Central memory CD8-positive, alpha-beta T cell (primary cell): ENCODE data around the gene TMEM60.
"Not testable (repeated sequence)": the region's sequence is repeated elsewhere in the genome, so short reads cannot be mapped to it uniquely, and the experiment has no call there.

Source experiments
- ATAC-seq: fragments of 150-1000 bp; cut with Tn5 transposase; replicated peaks from 2 replicates; pipeline ENCODE4 v1.10.0; 2022; ENCODE audit warnings: mild to moderate bottlenecking, moderate FRiP score, moderate number of reproducible peaks; ENCODE audit not compliant: poor library complexity, severe bottlenecking; ENCODE audit errors: extremely low read depth
- DNase-seq, 2 donors: peaks; one replicate each; pipeline ENCODE4 v3.0.0; 2021; ENCODE audit warnings: low spot score in 2 of 2
- H3K27ac Mint-ChIP-seq: one replicate; pipeline ENCODE4 v1.8.0; 2022; ENCODE audit warnings: low read depth, mild to moderate bottlenecking, moderate library complexity, mixed read lengths
- H3K27me3 Mint-ChIP-seq: one replicate; pipeline ENCODE4 v1.8.0; 2022; ENCODE audit warnings: mixed read lengths
- H3K36me3 Mint-ChIP-seq: one replicate; pipeline ENCODE4 v1.8.0; 2022; ENCODE audit warnings: mild to moderate bottlenecking, moderate library complexity, mixed read lengths; ENCODE audit not compliant: insufficient read depth
- H3K4me1 Mint-ChIP-seq: one replicate; pipeline ENCODE4 v1.8.0; 2022; ENCODE audit warnings: mixed read lengths
- H3K4me3 Mint-ChIP-seq: one replicate; pipeline ENCODE4 v1.8.0; 2022; ENCODE audit warnings: mild to moderate bottlenecking, moderate library complexity, mixed read lengths
- H3K9me3 Mint-ChIP-seq: one replicate; pipeline ENCODE4 v1.8.0; 2022; ENCODE audit warnings: mixed read lengths

The TMEM60 gene

DNA sequence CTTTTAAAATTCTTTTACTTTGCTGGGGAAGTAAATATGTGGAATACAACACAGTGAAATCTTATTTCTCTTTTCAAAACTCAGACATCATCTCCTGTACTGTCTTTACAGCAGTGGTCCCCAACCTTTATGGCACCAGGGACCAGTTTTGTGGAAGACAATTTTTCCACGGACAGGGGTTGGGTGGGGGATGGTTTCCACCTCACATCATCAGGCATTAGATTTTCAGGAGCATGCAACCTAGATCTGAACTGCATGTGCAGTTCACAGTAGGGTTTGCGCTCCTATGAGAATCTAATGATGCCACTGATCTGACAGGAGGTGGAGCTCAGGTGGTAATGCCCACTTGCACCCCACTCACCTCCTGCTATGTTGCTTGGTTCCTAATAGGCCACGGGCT is 12.2 kb downstream of the TMEM60 start:
- DNase-seq: no peak
- H3K4me3 Mint-ChIP-seq: no peak overlapping the region
- H3K27ac Mint-ChIP-seq: no peak overlapping the region
- no peaks in the 10 kb centered on the region for H3K9me3 Mint-ChIP-seq
- H3K4me1 Mint-ChIP-seq: peaks cover 6% of the 10 kb centered on the region
- peaks cover 9% of the 10 kb centered on the region for H3K36me3 Mint-ChIP-seq
- no peaks in the 10 kb centered on the region for H3K27me3 Mint-ChIP-seq
- ATAC-seq: no peak

DNA sequence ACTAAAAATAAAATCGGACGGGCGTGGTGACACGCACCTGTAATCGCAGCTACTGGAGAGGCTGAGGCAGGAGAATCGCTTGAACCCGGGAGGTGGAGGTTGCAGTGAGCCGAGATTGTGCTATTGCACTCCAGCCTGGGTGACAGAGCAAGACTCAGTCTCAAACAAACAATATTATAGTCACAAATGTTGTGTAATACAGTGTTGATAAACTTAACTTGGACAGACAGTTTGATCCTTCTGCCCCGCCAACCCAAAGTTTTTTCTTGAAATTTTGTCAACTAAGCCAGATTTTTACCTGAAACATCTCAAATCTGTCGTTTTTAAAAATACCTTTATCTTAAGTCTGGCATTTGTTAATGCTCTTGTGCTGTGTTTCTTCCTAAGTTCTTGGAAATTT is 13.8 kb downstream of the TMEM60 start:
- H3K27me3 Mint-ChIP-seq, H3K27ac Mint-ChIP-seq, H3K4me3 Mint-ChIP-seq, DNase-seq, H3K9me3 Mint-ChIP-seq, ATAC-seq, H3K4me1 Mint-ChIP-seq: not testable (repeated sequence)
- H3K36me3 Mint-ChIP-seq: peaks cover 18% of the 10 kb centered on the region

DNA sequence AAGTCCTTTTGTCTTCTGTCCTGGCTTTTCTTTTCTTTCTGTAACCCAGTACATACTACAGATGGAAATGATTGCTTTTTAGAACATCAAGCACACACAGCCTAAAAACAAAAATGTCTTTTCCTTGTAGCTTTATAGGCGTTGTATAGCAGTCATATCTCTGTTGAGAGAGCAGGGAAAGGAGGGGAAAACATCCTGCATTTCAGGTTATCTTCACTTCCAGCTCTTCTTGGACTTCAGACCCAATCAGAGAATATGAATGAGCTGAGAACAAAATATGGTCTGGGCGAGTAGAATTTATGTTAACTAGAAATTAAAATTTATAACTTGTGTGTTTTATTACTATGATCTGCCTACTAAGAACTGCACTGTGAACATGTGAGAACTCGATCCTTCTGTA is 14.7 kb downstream of the TMEM60 start:
- Mint-ChIP-seq H3K27ac (no peak overlapping the region), H3K4me3 (no peak overlapping the region), H3K9me3 (no peaks in the 10 kb centered on the region), H3K27me3 (no peaks in the 10 kb centered on the region), H3K4me1 (peaks cover 2% of the 10 kb centered on the region), H3K36me3 (peaks cover 22% of the 10 kb centered on the region)
- no peak for ATAC-seq
- no peak for DNase-seq

DNA sequence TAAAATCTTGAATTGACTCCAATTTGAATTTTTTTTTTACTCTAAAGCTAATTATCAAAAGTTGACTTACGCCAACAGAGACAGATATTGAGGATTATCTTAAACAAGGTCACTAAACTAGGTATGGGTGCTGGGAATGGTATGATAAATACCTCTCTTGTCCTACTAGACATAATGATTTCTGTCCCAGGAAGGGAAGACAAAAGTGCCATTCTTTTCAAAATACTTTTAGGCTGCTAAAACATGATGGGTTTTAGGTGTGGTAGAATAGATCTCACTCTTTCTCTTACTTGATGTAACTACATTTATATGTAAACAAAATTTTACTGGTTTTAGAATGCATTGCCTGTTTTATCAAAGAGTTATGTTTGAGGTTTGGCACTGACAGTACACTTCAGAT is 15.1 kb downstream of the TMEM60 start:
- H3K4me3 Mint-ChIP-seq: no peak overlapping the region

DNA sequence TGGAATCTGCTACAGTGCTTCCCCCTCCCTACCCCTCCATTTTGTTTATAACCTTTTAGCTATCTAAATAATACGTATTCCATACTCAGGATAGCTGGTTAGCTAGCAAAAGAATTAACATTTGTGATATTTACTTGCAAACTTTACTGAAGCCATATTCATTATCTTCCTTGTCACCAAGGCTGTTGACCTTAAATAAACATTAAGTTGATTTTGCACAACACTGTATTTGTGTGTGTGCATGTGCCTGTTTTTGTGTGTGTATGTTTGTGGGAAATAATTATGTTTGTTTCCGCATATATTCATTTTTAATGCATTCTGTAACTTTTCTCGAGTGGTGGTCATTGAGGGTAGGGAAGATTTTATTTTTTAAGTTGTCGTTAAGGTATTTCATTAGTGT is 15.9 kb downstream of the TMEM60 start:
- Mint-ChIP-seq H3K27ac (no peak overlapping the region), H3K36me3 (peaks cover 27% of the 10 kb centered on the region), H3K4me3 (no peak overlapping the region), H3K9me3 (no peaks in the 10 kb centered on the region), H3K27me3 (no peaks in the 10 kb centered on the region), H3K4me1 (no peaks in the 10 kb centered on the region)
- no peak for ATAC-seq
- no peak for DNase-seq

More for the DNA sequence above, 15.1 kb downstream of the TMEM60 start:
- Mint-ChIP-seq H3K9me3 (no peaks in the 10 kb centered on the region), H3K4me1 (no peaks in the 10 kb centered on the region), H3K27ac (no peak overlapping the region), H3K36me3 (peaks cover 26% of the 10 kb centered on the region), H3K27me3 (no peaks in the 10 kb centered on the region)
- DNase-seq (no peak), ATAC-seq (no peak)

DNA sequence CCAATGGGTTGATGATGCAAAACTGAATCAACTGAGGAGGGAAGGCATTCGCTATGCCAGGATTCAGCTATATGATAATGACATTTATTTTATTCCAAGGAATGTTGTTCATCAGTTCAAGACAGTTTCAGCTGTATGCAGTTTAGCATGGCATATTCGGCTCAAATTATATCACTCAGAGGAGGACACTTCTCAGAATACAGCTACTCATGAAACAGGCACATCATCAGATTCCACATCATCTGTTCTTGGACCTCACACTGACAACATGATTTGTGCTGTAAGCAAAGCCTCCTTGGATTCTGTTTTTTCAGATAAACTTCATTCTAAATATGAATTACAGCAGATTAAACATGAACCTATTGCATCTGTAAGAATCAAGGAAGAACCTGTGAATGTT is 19.7 kb downstream of the TMEM60 start:
- peaks cover 16% of the 10 kb centered on the region for H3K4me1 Mint-ChIP-seq
- DNase-seq (no peak), ATAC-seq (no peak)
- H3K27ac Mint-ChIP-seq: no peak overlapping the region
- no peaks in the 10 kb centered on the region for H3K9me3 Mint-ChIP-seq
- H3K36me3 Mint-ChIP-seq: peaks cover 41% of the 10 kb centered on the region
- H3K27me3 Mint-ChIP-seq: no peaks in the 10 kb centered on the region
- no peak overlapping the region for H3K4me3 Mint-ChIP-seq

DNA sequence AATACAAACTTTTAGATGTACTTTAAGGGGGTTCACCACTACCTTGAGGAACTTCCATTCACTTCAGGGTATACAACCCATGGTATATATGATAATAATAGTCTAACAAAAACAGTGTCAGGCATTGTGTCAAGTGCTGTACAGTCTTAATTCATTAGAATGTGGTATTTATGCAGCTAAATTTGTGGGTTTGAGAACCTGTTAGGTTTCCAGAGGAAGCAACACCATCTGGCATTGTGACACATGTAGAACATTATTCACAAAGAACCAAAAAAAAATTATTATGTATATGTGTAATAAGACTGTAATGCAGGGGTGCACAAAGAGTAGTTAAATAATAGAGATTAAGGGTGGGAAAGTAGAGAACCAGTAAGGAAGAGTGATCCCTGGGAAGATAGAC is 26.3 kb downstream of the TMEM60 start:
- H3K4me3 Mint-ChIP-seq: no peak overlapping the region
- no peak for ATAC-seq
- no peaks in the 10 kb centered on the region for H3K27me3 Mint-ChIP-seq
- peaks cover 36% of the 10 kb centered on the region for H3K36me3 Mint-ChIP-seq
- peaks cover 26% of the 10 kb centered on the region for H3K4me1 Mint-ChIP-seq
- no peak for DNase-seq
- peak overlapping the region; percentile 18 for H3K27ac Mint-ChIP-seq
- H3K9me3 Mint-ChIP-seq: no peaks in the 10 kb centered on the region

DNA sequence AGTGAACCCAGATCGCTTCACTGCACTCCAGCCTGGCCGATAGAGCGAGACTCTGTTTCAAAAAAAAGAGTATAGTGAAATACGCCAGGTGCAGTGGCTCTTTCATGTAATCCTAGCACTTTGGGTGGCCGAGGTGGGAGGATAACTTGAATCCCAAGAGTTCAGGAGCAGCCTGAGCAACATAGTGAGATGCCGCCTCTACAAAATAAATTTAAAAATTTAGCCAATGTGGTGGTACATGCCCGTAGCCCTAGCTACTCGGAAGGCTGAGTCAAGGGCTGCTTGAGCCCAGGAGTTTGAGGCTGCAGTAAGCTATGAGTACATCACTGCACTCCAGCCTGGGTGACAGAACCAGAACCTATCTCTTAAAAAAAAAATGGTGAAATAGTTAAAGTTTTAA is 27.9 kb downstream of the TMEM60 start:
- Mint-ChIP-seq H3K27ac (no peak overlapping the region), H3K27me3 (no peaks in the 10 kb centered on the region), H3K9me3 (no peaks in the 10 kb centered on the region), H3K36me3 (peaks cover 30% of the 10 kb centered on the region), H3K4me3 (no peak overlapping the region), H3K4me1 (peaks cover 24% of the 10 kb centered on the region)
- DNase-seq (no peak), ATAC-seq (no peak)

DNA sequence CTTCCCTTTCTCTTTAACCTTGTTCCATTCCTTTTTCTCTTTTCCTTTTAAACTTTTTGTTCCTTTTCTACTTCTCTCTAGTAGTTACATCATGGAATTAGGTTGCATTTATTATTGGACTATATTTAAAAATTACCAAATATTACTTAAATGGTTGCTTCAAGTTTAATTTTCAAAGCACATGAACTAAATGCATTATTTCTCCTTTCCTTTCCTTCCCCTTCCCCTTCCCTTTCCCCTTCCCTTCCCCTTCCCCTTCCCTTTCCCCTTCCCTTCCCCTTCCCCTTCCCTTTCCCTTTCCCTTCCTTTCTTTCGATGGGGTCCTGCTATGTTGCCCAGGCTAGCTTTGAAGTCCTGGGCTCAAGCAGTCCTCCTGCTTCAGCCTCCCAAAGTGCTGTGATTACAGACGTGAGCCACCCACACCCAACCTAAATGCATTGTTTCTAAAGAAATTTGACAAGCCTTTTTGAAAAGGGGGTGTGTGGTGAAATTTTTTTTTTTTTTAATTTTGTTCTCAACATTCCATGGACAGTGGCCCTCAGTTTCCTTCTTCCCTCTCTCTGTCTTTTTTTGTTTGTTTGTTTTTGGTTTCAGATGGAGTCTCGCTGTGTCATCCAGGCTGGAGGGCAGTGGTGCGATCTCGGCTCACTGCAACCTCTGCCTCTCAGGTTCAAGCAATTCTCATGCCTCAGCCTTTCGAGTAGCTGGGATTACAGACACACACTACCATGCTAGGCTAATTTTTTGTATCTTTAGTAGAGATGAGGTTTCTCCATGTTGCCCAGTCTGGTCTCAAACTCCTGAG is 31.2 kb downstream of the TMEM60 start:
- no peaks in the 10 kb centered on the region for H3K9me3 Mint-ChIP-seq
- no peaks in the 10 kb centered on the region for H3K27me3 Mint-ChIP-seq
- peaks cover 29% of the 10 kb centered on the region for H3K4me1 Mint-ChIP-seq
- no peak for DNase-seq
- ATAC-seq: no peak
- H3K27ac Mint-ChIP-seq: peak overlapping the region; percentile 42
- H3K36me3 Mint-ChIP-seq: peaks cover 23% of the 10 kb centered on the region
- no peak overlapping the region for H3K4me3 Mint-ChIP-seq

DNA sequence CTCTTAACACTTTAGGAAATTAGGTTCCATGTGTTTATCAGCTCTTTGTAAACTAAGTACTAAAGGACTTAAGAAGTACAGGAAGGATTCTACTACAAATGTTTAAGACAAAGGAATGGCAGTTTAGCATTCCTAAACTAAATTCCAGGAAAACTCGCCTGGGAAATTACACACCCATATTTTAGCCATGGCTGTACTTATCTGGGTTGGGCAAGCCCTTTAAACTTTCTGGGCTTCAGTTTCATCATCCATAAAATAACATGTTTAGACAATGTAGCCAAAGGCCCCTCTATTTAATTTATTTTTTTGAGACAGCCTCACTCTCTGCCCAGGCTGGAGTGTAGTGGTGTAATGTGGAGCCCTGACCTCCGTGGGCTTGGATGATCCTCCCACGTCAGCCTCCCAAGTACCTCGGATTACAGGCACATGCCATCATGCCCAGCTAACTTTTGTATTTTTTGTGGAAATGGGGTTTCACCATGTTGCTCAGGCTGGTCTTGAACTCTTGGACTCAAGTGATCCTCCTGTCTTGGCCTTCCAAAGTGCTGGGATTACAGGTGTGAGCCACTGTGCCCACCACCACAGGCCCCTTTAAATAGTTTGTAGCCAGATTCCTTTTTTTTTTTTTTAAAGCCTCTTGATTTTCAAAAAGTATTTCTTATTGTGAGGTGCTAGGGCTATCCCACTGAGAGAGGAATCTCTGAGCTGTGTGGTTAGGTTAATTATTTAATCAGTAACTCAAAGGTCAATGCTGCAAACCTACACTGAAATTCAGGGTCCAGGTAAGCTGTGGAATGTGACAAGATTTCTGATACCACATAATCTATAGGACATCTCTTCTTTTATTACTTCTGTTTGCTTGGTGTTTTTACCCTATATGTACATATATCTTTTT is 32.1 kb downstream of the TMEM60 start:
- ATAC-seq (no peak), DNase-seq (no peak)
- Mint-ChIP-seq H3K9me3 (no peaks in the 10 kb centered on the region), H3K27me3 (no peaks in the 10 kb centered on the region), H3K4me1 (peaks cover 27% of the 10 kb centered on the region), H3K4me3 (no peak overlapping the region), H3K36me3 (peaks cover 22% of the 10 kb centered on the region), H3K27ac (peak overlapping the region; percentile 42)

DNA sequence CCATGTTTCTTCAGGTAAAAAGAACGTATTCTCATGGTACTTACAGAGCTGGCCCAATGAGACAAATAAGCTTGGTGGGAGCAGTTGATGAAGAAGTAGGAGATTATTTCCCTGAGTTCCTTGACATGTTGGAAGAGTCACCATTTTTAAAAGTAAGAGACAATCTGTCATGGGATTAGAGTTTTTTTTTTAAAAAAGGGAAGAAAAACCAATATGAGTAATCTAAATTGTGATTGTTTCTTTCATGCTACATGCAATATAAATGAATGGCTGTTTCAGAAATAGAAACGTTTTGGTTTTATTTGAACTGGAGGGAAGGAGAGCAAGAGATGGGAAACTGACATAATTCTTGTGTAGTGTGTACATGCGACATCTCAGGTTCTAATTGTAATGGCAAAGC is 32.8 kb downstream of the TMEM60 start:
- H3K27ac Mint-ChIP-seq: no peak overlapping the region
- peaks cover 27% of the 10 kb centered on the region for H3K4me1 Mint-ChIP-seq

DNA sequence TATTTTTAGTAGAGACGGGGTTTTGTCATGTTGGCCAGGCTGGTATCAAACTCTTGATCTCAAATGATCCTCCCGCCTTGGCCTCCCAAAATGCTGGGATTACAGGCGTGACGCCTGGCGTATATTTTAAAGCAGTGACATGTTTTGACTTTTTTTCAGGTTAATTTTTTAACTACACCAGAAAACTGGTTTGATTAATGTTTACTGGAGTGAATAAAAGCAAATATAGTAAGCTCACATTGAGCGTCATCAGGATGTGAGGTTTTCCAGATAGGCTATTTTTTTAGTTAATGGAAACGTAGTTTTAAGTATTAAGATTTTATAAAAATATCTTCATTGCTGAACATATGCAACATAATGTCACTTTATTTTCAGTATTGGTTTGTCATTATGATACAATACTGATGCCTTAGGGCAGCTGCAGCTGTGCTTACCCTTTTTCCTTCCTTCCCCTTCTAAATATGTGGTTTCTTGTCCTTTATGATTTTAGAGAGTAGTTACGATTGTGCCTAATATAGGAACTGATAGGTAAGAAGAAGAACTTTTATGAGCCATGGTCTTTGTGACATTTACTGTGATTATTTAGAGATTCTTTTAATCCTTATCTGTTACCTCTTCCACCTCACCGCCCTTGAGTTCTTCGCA is 37.3 kb downstream of the TMEM60 start:
- Mint-ChIP-seq H3K9me3 (no peaks in the 10 kb centered on the region), H3K27me3 (no peaks in the 10 kb centered on the region), H3K4me3 (no peak overlapping the region), H3K27ac (no peak overlapping the region), H3K36me3 (peaks cover 9% of the 10 kb centered on the region), H3K4me1 (peaks cover 33% of the 10 kb centered on the region)
- DNase-seq: no peak
- ATAC-seq: no peak

More for the DNA sequence above, 32.8 kb downstream of the TMEM60 start:
- Mint-ChIP-seq H3K4me3 (no peak overlapping the region), H3K36me3 (peaks cover 22% of the 10 kb centered on the region), H3K27me3 (no peaks in the 10 kb centered on the region), H3K9me3 (no peaks in the 10 kb centered on the region)
- ATAC-seq: no peak
- DNase-seq: no peak
